ENCODE measurements around the gene SLC10A4.

DNA sequence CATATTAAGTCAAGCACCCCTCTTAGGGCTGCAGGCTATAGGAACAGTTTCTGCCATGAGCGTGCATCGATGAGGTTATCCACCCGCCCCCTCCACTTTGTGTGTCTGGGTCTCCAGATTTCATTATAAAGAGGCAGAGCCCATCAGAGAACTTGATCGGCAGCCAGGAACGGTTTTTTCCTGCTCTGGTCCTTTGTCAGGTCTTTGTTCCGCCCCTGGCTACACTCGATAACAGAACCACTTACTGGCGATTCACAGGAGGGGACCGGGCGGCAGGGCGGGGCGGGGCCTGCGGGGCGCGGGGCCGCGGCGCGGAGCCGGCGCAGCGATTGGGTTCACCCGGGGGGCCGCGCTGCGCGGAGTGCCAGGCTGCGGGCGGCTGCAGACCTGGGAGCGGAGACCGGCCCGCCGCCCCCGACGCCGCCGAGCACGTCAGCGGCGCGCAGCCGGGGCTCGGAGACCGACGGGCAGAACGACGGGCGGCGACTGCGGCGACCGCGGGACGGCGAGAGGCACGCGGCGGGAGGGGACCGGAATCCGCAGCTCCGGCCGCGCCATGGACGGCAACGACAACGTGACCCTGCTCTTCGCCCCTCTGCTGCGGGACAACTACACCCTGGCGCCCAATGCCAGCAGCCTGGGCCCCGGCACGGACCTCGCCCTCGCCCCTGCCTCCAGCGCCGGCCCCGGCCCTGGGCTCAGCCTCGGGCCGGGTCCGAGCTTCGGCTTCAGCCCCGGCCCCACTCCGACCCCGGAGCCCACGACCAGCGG is at the start of gene SLC10A4:
- TF ChIP-seq, protein P1, sequence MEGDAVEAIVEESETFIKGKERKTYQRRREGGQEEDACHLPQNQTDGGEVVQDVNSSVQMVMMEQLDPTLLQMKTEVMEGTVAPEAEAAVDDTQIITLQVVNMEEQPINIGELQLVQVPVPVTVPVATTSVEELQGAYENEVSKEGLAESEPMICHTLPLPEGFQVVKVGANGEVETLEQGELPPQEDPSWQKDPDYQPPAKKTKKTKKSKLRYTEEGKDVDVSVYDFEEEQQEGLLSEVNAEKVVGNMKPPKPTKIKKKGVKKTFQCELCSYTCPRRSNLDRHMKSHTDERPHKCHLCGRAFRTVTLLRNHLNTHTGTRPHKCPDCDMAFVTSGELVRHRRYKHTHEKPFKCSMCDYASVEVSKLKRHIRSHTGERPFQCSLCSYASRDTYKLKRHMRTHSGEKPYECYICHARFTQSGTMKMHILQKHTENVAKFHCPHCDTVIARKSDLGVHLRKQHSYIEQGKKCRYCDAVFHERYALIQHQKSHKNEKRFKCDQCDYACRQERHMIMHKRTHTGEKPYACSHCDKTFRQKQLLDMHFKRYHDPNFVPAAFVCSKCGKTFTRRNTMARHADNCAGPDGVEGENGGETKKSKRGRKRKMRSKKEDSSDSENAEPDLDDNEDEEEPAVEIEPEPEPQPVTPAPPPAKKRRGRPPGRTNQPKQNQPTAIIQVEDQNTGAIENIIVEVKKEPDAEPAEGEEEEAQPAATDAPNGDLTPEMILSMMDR (IDR thresholded peaks at IDR 0.05), result no peak
- no peak for TF ChIP-seq ZFX (IDR thresholded peaks at IDR 0.05; ENCODE audit: borderline replicate concordance)
